Activated naive CD4-positive, alpha-beta T cell treated with anti-CD3 and anti-CD28 coated beads, Interleukin-2, amount 50 U/mL, for 72 hours (primary cell): Measurements from ENCODE around the gene RCOR1. TPM values are rescaled to one million over a fixed set of nuclear protein-coding genes. Genes with fewer than 3 reads are reported as not detected.
"Not testable (repeated sequence)": the region's sequence is repeated elsewhere in the genome, so short reads cannot be mapped to it uniquely, and the experiment has no call there.

ENCODE experiments used
- ATAC-seq, 2 donors: fragments of 150-1000 bp; cut with Tn5 transposase; 2 replicates each; pipeline ENCODE4 v1.10.0; 2021; ENCODE audit warnings: mild to moderate bottlenecking in 2 of 2, moderate library complexity in 2 of 2
- DNase-seq, 2 donors: peaks; one replicate each; pipeline ENCODE4 v3.0.0; 2021 to 2022; ENCODE audit warnings: low spot score in 2 of 2
- H3K27ac Mint-ChIP-seq, 2 donors: one replicate each; pipeline ENCODE4 v1.8.0; 2022; ENCODE audit warnings: mild to moderate bottlenecking in 2 of 2, mixed read lengths in 2 of 2
- H3K36me3 Mint-ChIP-seq, 2 donors: one replicate each; pipeline ENCODE4 v1.8.0; 2022; ENCODE audit warnings: mixed read lengths in 2 of 2
- H3K9me3 Mint-ChIP-seq, 2 donors: one replicate each; pipeline ENCODE4 v1.8.0; 2022; ENCODE audit warnings: mixed read lengths in 2 of 2
- total RNA-seq, 2 donors: library from RNA; stranded (reverse); gene quantifications; one replicate each; pipeline ENCODE4 v1.2.3, GENCODE V29; 2022

RCOR1 gene
- total RNA-seq, 2 donors from 2014 or later = 22.6 to 23.7 TPM

DNA sequence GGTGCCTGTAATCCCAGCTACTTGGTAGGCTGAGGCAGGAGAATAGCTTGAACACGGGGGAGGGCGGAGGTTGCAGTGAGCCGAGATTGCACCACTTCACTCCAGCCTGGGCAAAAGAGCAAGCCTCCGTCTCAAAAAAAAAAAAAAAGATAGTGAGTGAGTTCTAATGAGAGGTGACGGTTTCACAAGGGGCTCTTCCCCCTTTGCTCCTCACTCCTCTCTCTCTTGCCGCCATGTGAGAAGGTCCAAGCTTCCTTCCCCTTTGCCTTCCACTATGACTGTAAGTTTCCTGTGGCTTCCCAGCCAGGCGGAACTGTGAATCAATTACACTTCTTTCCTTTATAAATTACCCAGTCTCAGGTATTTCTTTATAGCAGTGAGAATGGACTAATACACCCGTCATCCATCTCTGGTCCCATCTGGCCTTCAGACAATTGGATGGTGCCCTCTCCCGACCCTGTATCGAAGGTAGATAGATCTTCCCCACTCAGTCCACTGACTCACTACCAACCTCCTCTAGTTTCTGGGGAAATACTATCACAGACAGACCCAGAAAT is 27.0 kb upstream of the RCOR1 start:
- no peaks in the 10 kb centered on the region for H3K36me3 Mint-ChIP-seq
- peak; percentile 70 to 73 for ATAC-seq
- no peak for DNase-seq
- no peak overlapping the region for H3K27ac Mint-ChIP-seq
- no peaks in the 10 kb centered on the region for H3K9me3 Mint-ChIP-seq

DNA sequence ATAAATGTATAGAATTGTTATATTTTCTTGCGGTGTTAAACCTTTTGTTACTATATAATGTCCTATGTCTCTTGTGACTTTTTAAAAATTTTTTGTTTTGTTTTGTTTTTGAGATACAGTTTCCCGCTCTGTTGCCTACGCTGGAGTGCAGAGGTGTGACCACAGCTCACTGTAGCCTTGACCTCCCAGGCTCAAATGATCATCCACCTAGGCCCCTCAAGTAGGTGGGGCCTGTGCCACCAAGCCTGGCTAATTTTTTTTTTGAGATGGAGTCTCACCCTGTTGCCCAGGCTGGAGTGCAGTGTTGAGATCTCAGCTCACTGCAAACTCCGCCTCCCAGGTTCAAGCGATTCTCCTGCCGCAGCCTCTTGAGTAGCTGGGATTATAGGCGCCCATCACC is 26.5 kb upstream of the RCOR1 start:
- Mint-ChIP-seq H3K9me3 (no peaks in the 10 kb centered on the region), H3K36me3 (no peaks in the 10 kb centered on the region), H3K27ac (no peak overlapping the region)
- no peak for DNase-seq
- ATAC-seq = no peak

DNA sequence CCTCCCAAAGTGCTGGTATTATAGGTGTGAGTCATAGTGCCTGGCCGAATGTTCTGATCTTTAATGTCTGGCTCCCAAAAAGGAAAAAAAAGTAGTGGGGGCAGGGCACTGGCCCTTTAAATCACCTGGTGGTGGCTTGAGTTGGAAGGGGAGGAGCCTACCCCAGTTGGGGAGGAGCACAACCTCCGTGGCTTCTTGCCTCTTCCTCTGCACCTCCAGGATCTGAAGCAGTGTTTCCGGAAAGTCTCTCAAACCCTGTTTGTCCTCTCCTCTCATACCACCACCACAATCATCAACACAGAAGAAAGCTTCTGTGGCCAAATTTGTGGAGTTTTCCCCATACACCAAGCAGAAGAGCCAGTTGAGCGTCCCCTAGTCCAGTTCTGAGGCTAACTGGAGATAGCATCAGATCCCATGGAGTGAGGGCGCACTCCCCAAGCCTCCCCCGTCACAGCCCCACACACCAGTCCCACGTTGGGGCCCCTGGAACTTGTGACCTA is 24.3 kb upstream of the RCOR1 start:
- DNase-seq (peak in 1 of 2 donors; percentile 57), ATAC-seq (peak; percentile 22 to 79)
- H3K27ac Mint-ChIP-seq = peak overlapping the region; percentile 48 to 96
- no peaks in the 10 kb centered on the region for H3K36me3 Mint-ChIP-seq
- H3K9me3 Mint-ChIP-seq = no peaks in the 10 kb centered on the region

DNA sequence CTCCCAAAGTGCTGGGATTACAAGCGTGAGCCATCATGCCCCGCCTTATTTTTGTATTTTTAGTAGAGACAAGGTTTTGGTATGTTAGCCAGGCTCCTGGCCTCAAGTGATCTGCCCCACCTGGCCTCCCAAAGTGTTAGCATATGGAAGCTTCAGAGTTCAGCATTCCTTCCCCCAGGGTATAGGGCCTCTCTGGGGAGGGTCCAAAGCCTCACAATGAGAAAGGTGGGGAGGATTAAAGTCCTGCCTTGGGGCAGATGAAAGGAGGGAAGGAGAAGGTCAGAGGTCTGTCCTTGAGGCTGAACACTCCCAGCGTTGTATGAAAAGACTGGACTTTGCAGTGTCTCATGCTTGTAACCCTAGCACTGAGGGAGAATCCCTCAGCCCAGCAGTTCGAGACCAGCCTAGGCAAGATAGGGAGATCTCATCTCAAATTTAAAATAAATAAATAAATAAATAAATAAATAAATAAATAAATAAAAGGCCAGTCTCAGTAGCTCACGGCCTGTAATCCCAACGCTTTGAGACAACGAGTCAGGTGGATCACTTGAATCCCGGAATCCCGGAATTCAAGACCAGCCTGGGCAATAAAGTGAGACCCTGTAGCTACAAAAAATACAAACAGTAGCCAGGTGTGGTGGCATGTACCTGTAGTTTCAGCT is 22.0 kb upstream of the RCOR1 start:
- DNase-seq (no peak), ATAC-seq (no peak)
- Mint-ChIP-seq H3K27ac (no peak overlapping the region), H3K9me3 (no peaks in the 10 kb centered on the region), H3K36me3 (no peaks in the 10 kb centered on the region)

DNA sequence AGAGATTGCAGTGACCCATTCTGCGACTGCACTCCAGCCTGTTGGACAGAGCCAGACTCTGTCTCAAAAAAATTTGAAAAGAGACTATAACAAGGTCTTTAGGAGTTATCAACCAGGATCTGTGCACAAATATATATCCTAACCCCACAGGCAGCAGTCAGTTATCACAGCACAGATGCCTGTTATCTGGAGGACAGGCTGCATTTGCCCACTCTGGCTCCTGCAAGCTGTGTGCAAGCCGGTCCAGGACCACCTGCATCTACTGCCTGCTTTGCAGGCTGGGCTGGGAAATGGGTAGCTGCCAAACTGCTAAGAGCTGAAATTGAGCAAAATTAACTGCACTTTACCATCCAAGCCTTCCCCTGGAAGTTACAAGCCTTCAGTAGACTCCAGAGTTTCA is 21.4 kb upstream of the RCOR1 start:
- Mint-ChIP-seq H3K9me3 (no peaks in the 10 kb centered on the region), H3K36me3 (no peaks in the 10 kb centered on the region), H3K27ac (no peak overlapping the region)
- DNase-seq = no peak
- ATAC-seq = no peak

DNA sequence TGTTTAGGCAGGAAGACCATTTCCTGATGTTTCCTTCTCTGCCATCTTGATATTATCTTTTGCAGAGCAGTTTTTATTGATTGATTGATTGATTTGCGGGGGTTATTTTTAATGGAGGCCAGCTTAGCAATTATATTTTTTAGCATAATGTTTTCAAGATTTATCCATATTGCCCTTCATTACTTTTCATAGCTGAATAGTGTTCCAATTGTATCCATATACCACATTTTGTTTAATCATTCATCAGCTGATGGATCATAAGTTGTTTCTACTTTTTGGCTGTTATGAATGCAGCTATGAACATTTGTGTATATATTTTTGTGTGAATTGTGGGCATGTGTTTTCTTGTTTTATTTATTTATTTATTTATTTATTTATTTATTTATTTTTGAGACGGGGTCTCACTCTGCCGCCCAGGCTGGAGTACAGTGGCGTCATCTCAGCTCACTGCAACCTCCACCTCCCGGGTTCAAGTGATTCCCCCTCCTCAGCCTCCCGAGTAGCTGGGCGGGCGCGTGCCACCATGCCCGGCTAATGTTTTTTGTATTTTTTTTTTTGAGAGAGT is 20.9 kb upstream of the RCOR1 start:
- H3K27ac Mint-ChIP-seq = no peak overlapping the region
- DNase-seq = no peak
- no peaks in the 10 kb centered on the region for H3K9me3 Mint-ChIP-seq
- ATAC-seq = no peak
- no peaks in the 10 kb centered on the region for H3K36me3 Mint-ChIP-seq

DNA sequence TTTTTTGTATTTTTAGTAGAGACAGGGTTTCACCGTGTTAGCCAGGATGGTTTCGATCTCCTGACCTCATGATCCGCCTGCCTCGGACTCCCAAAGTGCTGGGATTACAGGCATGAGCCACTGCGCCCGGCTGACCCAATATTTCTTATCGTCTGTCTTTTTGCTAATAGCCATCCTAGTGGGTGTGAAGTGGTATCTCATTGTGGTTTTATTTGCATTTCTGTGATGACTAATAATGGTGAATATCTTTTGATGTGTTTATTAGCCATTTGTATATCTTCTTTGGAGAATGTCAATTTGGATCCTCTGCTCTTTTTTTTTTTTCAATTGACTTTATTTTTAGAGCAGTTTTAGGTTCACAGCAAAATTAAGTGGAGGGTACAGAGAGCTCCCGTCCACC is 19.3 kb upstream of the RCOR1 start:
- not testable (repeated sequence) for DNase-seq, H3K27ac Mint-ChIP-seq, ATAC-seq, H3K9me3 Mint-ChIP-seq, H3K36me3 Mint-ChIP-seq

DNA sequence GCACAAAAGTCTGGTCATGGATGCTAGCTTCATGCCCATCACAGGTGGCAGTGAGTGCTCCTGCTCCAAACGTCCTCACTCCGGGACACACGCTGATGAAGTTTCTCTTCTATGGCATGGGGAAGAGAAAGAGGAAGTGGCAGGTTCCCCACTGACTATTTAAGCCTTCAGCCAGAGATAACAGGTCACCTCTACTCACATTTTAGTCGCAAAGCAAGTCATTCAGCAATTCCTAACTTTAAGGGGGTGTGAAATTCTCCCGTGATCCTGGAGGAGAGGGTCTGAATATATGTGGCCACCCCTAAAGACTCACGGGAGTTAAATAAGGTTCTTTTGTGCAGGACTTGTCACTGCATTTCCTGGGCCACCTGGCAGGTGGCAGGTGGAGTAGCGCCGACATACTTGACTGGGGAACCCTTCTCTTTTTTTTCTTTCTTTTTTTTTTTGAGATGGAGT is 18.8 kb upstream of the RCOR1 start:
- DNase-seq (no peak), ATAC-seq (no peak)
- no peaks in the 10 kb centered on the region for H3K36me3 Mint-ChIP-seq
- no peaks in the 10 kb centered on the region for H3K9me3 Mint-ChIP-seq
- H3K27ac Mint-ChIP-seq = no peak overlapping the region

DNA sequence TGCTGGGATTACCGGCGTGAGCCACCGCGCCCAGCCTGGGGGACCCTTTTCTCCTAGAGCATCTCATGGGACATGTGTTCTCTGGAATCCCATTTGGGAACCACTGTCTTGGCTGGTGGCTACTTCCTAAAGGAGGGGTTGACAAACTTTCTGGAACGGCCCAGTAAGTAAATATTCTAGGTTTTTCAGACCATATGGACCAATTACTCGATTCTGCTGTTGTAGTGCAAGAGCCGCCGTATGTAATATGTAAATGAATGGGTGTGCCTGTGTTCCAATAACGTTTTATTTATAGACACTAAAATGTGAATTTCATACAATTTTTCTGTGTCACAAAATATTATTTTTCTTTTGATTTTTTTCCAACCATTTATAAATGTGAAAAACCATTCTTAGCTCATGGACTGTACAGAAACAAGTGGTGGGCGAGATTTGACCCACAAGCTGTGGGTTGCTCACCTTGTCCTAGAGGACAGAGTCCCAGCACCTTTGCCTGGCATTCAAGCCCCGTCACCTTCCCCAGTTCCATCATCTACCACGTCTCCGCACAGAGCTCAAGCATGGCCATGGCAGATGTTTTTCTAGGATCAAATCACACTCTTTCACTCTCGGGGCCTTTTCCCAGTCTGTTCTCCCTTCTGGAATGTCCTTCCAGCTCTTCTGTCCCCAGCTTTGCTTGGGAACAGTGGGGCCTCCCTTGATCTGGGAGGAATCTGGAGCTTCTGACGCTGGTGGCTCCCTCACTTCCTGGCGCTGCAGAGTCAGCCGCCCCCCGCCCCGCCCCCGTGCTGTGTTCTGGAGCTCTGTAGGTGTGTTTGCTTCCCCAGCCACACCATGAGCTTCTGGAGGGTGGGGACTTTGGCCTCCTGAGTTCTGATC is 17.9 kb upstream of the RCOR1 start:
- no peak overlapping the region for H3K27ac Mint-ChIP-seq
- no peak for DNase-seq
- no peaks in the 10 kb centered on the region for H3K36me3 Mint-ChIP-seq
- no peak for ATAC-seq
- no peaks in the 10 kb centered on the region for H3K9me3 Mint-ChIP-seq

DNA sequence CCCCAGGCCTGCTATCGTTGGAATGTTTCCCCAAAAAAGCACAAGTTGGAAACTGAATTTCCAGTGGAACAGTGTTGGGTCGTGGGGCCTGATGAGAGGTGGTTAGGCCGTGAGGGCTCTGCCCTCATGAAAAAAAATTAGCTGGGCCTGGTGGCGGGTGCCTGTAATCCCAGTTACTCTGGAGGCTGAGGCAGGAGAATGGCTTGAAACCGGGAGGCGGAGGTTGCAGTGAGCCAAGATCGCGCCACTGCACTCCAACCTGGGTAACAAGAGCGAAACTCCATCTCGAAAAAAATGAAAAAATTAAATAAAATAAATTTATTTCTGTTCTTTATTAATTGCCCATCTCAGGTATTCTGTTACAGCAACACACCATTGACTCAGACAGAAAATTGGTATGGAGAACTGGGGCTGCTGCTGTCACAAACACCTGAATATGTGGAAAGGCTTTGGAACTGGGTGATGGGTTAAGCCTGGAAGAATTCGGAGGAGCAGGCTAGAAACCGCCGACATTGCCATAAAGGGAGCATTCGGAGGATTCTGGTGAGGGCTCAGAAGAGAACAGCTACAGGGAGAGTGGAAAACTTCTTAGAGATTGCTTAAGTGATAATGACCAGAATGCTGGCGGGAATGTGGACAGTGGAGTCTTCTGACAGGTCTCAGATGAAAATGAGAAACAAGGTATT is 17.1 kb upstream of the RCOR1 start:
- ATAC-seq (no peak), DNase-seq (no peak)
- H3K36me3 Mint-ChIP-seq = no peaks in the 10 kb centered on the region
- H3K27ac Mint-ChIP-seq = no peak overlapping the region
- no peaks in the 10 kb centered on the region for H3K9me3 Mint-ChIP-seq

DNA sequence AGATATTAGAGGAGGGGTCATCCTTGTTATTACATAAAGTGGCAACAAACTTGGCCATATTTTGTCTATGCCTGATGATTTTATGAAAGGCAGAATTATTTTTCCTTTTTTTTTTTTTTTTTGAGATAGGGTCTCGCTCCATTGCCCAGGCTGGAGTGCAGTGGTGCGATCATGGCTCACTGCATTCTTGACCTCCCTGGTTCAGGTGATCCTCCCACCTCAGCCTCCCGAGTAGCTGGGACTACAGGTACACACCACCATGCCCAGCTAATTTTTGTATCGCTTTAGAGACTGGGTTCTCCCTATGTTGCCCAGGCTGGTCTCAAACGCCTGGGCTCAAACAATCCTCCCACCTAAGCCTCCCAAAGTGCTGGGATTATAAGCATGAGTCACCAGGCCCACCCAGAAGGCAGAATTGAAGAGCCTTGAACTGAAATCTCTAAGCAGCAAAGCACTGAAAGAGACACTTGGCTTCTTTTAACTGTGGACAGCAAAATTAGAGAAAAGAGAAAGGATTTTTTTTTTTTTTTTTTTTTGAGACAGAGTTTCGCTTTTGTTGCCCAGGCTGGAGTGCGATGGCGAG is 16.5 kb upstream of the RCOR1 start:
- H3K27ac Mint-ChIP-seq, DNase-seq, H3K36me3 Mint-ChIP-seq, ATAC-seq, H3K9me3 Mint-ChIP-seq: not testable (repeated sequence)

DNA sequence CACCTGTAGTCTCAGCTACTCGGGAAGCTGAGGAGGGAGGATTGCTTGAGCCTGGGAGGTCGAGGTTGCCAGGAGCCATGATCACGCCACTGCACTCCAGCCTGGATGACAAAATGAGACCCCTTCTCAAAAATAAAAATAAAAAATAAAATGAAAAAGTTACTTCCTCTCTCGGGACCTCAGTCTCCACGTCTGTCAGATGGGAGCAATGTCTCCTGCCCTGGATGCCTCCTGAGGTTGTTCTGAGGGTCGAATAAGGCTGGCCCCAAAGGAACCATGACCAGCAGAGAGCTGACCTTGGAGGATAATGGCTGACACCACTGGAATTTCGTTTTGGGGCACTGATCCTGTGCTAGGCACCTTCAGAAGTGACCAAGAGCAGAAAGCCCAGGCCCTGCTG is 13.6 kb upstream of the RCOR1 start:
- no peaks in the 10 kb centered on the region for H3K36me3 Mint-ChIP-seq
- no peak for ATAC-seq
- H3K9me3 Mint-ChIP-seq = no peaks in the 10 kb centered on the region
- no peak overlapping the region for H3K27ac Mint-ChIP-seq
- DNase-seq = no peak

DNA sequence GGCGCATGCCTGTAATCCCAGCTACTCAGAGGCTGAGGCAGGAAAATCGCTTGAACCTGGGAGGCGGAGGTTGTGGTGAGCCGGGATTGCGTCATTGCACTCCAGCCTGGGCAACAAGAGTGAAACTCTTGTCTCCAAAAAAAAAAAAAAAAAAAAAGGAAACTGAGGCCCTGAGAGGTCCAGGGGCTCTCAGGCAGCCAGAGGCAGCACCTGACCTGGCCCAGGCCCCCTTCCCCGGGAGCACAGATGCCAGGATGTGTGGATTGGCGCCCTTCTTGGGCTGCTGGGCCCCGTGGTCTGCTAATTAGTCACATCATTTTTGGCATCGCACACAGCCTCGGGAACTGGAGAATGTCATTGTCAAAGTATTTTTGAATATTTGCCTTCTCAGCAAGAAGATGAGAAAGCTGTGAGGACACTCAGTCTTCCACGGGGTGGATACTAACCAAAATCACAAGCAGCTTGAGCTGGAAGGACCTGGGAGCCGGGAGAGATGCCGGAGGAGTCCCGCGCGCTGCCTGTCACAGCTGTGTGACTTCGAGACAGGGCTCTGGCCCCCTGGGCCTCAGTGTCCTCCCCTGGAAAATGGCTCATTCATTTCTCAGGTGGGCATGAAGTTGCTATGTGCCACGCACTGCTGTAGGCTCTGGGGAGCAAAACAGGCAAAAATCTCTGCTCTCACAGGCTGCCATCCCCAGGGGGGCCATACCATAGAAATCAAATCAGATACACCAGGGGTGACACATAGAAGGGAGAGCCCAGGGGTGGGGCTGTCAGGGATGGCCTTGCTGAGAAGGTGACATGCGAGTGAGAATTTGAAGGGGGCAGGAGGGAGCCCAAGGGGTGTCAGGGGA is 12.5 kb upstream of the RCOR1 start:
- DNase-seq (no peak), ATAC-seq (no peak)
- Mint-ChIP-seq H3K9me3 (no peaks in the 10 kb centered on the region), H3K27ac (peak overlapping the region in 1 of 2 donors; percentile 16), H3K36me3 (no peaks in the 10 kb centered on the region)

DNA sequence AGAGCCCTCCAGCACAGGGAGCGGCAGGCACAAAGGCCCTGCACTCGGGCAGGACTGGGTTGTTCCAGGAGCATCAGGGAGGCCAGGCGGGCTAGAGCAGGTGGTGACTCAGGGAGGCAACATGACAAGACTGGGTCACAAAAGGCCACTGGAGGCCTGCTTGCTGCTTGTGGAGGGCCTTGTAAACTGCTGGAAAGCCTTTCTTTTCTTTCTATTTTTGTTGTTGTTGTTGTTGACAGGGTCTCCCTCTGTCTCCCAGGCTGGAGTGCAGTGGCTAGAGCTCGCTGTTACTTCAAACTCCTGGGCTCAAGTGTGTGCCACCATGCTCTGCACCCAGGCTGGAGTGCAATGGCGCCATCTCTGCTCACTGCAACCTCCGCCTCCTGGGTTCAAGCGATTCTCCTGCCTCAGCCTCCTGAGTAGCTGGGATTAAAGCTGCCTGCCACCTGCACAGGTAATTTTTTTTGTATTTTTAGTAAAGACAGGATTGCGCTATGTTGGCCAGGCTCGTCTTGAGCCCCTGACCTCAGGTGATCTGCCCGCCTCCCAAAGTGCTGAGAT is 11.8 kb upstream of the RCOR1 start:
- no peak for DNase-seq

DNA sequence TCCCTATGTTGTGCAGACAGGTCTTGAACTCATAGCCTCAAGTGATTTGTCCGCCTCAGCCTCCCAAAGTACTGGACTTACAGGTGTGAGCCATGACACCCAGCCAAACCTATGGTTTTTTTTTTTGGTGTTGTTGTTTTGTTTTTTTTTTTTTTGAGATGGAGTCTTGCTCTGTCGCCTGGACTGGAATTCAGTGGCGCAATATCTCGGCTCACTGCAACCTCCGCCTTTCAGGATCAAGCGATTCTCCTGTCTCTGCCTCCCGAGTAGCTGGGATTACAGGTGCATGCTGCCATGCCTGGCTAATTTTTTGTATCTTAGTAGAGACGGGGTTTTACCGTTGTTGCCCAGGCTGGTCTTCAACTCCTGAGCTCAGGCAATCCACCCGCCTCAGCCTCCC is 11.3 kb upstream of the RCOR1 start:
- no peaks in the 10 kb centered on the region for H3K36me3 Mint-ChIP-seq
- no peaks in the 10 kb centered on the region for H3K9me3 Mint-ChIP-seq
- no peak for ATAC-seq
- no peak for DNase-seq
- no peak overlapping the region for H3K27ac Mint-ChIP-seq

More for the DNA sequence above, 11.8 kb upstream of the RCOR1 start:
- H3K36me3 Mint-ChIP-seq = no peaks in the 10 kb centered on the region
- no peaks in the 10 kb centered on the region for H3K9me3 Mint-ChIP-seq
- peak overlapping the region in 1 of 2 donors; percentile 16 for H3K27ac Mint-ChIP-seq
- ATAC-seq = no peak
